ENCODE data around the gene GPS1. TPM values are rescaled to one million over a fixed set of nuclear protein-coding genes. Genes with fewer than 3 reads are reported as not detected.

The GPS1 gene
- total RNA-seq, 1 donor from 2014 or later = 115 TPM

- Mint-ChIP-seq H3K27me3 (ENCODE audit: unreplicated experiment) (peaks cover 13% of the 10 kb centered on the region), H3K27ac (ENCODE audit: unreplicated experiment) (no peak overlapping the region), H3K4me3 (ENCODE audit: unreplicated experiment) (no peak overlapping the region), H3K9me3 (ENCODE audit: unreplicated experiment) (peaks cover 11% of the 10 kb centered on the region), H3K36me3 (ENCODE audit: unreplicated experiment) (no peaks in the 10 kb centered on the region), H3K4me1 (ENCODE audit: low read depth, unreplicated experiment) (peaks cover 4% of the 10 kb centered on the region)
- DNase-seq = no peak
- no peak for TF ChIP-seq CTCF (IDR thresholded peaks at IDR 0.05; ENCODE audit: partially characterized antibody, unreplicated experiment)
These were observed 11.9 kb upstream of the GPS1 start for GRCh38 chr17:82039695-82040299.

- Mint-ChIP-seq H3K27ac (ENCODE audit: unreplicated experiment) (peak overlapping the region; percentile 55), H3K27me3 (ENCODE audit: unreplicated experiment) (peaks cover 10% of the 10 kb centered on the region), H3K36me3 (ENCODE audit: unreplicated experiment) (no peaks in the 10 kb centered on the region), H3K4me1 (ENCODE audit: low read depth, unreplicated experiment) (peaks cover 7% of the 10 kb centered on the region), H3K4me3 (ENCODE audit: unreplicated experiment) (peak overlapping the region; percentile 25), H3K9me3 (ENCODE audit: unreplicated experiment) (peaks cover 4% of the 10 kb centered on the region)
- no peak for DNase-seq
- TF ChIP-seq CTCF (IDR thresholded peaks at IDR 0.05; ENCODE audit: partially characterized antibody, unreplicated experiment) = no peak
These were observed 10.4 kb upstream of the GPS1 start for GRCh38 chr17:82041144-82041814.

- Mint-ChIP-seq H3K27me3 (ENCODE audit: unreplicated experiment) (peaks cover 10% of the 10 kb centered on the region), H3K36me3 (ENCODE audit: unreplicated experiment) (no peaks in the 10 kb centered on the region), H3K4me3 (ENCODE audit: unreplicated experiment) (no peak overlapping the region), H3K9me3 (ENCODE audit: unreplicated experiment) (peaks cover 4% of the 10 kb centered on the region), H3K4me1 (ENCODE audit: low read depth, unreplicated experiment) (peaks cover 6% of the 10 kb centered on the region), H3K27ac (ENCODE audit: unreplicated experiment) (no peak overlapping the region)
- DNase-seq = no peak
- TF ChIP-seq CTCF (IDR thresholded peaks at IDR 0.05; ENCODE audit: partially characterized antibody, unreplicated experiment) = no peak
These were observed 9.0 kb upstream of the GPS1 start for GRCh38 chr17:82042649-82043048.

- no peak for DNase-seq
- H3K9me3 Mint-ChIP-seq (ENCODE audit: unreplicated experiment) = peaks cover 3% of the 10 kb centered on the region
- no peaks in the 10 kb centered on the region for H3K36me3 Mint-ChIP-seq (ENCODE audit: unreplicated experiment)
- H3K27me3 Mint-ChIP-seq (ENCODE audit: unreplicated experiment) = peaks cover 10% of the 10 kb centered on the region
- H3K4me3 Mint-ChIP-seq (ENCODE audit: unreplicated experiment) = no peak overlapping the region
- peaks cover 2% of the 10 kb centered on the region for H3K4me1 Mint-ChIP-seq (ENCODE audit: low read depth, unreplicated experiment)
- H3K27ac Mint-ChIP-seq (ENCODE audit: unreplicated experiment) = no peak overlapping the region
- TF ChIP-seq CTCF (IDR thresholded peaks at IDR 0.05; ENCODE audit: partially characterized antibody, unreplicated experiment) = no peak
These were observed 8.2 kb upstream of the GPS1 start for GRCh38 chr17:82043507-82043906.

GRCh38 chr17:82045936-82046484 is 5.7 kb upstream of the GPS1 start:
- H3K9me3 Mint-ChIP-seq (ENCODE audit: unreplicated experiment) = peaks cover 3% of the 10 kb centered on the region
- H3K27ac Mint-ChIP-seq (ENCODE audit: unreplicated experiment) = no peak overlapping the region
- peaks cover 2% of the 10 kb centered on the region for H3K4me1 Mint-ChIP-seq (ENCODE audit: low read depth, unreplicated experiment)
- H3K36me3 Mint-ChIP-seq (ENCODE audit: unreplicated experiment) = no peaks in the 10 kb centered on the region
- H3K27me3 Mint-ChIP-seq (ENCODE audit: unreplicated experiment) = peaks cover 7% of the 10 kb centered on the region
- no peak overlapping the region for H3K4me3 Mint-ChIP-seq (ENCODE audit: unreplicated experiment)
- TF ChIP-seq CTCF (IDR thresholded peaks at IDR 0.05; ENCODE audit: partially characterized antibody, unreplicated experiment) = no peak
- DNase-seq = no peak

Measured in glutamatergic neuron (in vitro differentiated cells).